ENCODE data around the gene UBE3D.

- TF ChIP-seq POLR2A (IDR thresholded peaks at IDR 0.05) (no peak), CTCF (IDR thresholded peaks at IDR 0.05) (no peak), EP300 (IDR thresholded peaks at IDR 0.05) (no peak)
Observed at GRCh38 chr6:83062225-83062624, 3.4 kb downstream of the UBE3D start.

All from sigmoid colon (tissue), 4 donors.